ENCODE data around the gene MTMR2. TPM values are rescaled to one million over a fixed set of nuclear protein-coding genes. Genes with fewer than 3 reads are reported as not detected.

MTMR2 gene
- total and polyA plus RNA-seq, 2 experiments from 2014 or later, result 26.6 to 52.6 TPM

GRCh38 chr11:95853138-95853537 is 70.8 kb downstream of the MTMR2 start (continued):
- TF ChIP-seq ZNF462 (CRISPR knock-in tag; IDR thresholded peaks at IDR 0.05) (no peak), STAT1 (IDR thresholded peaks at IDR 0.05; ENCODE audit: unreplicated experiment) (no peak)

GRCh38 chr11:95850137-95850536 is 73.8 kb downstream of the MTMR2 start:
- Mint-ChIP-seq H3K4me1 (no peaks in the 10 kb centered on the region), H3K36me3 (ENCODE audit: low read depth) (peaks cover 9% of the 10 kb centered on the region; the same call in 2 of the 3 replicates), H3K27me3 (ENCODE audit: insufficient read depth, low read depth, poor library complexity) (peaks cover 1% of the 10 kb centered on the region), H3K9me3 (no peaks in the 10 kb centered on the region), H3K4me3 (no peak overlapping the region), H3K27ac (no peak overlapping the region)
- Histone ChIP-seq H3K4me3 (no peak overlapping the region), H3K79me2 (replicated peaks; ENCODE audit: insufficient read depth) (no peaks in the 10 kb centered on the region), H3F3A (replicated peaks; ENCODE audit: low read depth) (no peaks in the 10 kb centered on the region), H2AFZ (no peak overlapping the region), H4K20me1 (replicated peaks; ENCODE audit: insufficient read depth) (peaks cover 4% of the 10 kb centered on the region; the same call in 1 of the 2 replicates), H3K4me1 (ENCODE audit: insufficient read depth) (no peaks in the 10 kb centered on the region), H3K27me3 (ENCODE audit: insufficient read depth) (no peaks in the 10 kb centered on the region), H3K36me3 (ENCODE audit: insufficient read depth) (peaks cover 3% of the 10 kb centered on the region; the same call in 1 of the 2 replicates), H3K27ac (ENCODE audit: low read depth) (no peak overlapping the region), H3K4me2 (no peak overlapping the region), H3K9me2 (ENCODE audit: insufficient read depth) (no peaks in the 10 kb centered on the region)
- ATAC-seq, result no peak
- TF ChIP-seq JUNB (IDR thresholded peaks at IDR 0.05; ENCODE audit: unreplicated experiment) (no peak), NANOG (IDR thresholded peaks at IDR 0.05; ENCODE audit: borderline replicate concordance) (no peak), STAT1 (IDR thresholded peaks at IDR 0.05; ENCODE audit: unreplicated experiment) (no peak), EZH2 (IDR thresholded peaks at IDR 0.05; ENCODE audit: low read depth, unreplicated experiment) (no peak), ZNF114 (CRISPR knock-in tag; IDR thresholded peaks at IDR 0.05) (no peak), CTCF (conservative IDR thresholded peaks at IDR 0.05; ENCODE audit: low read depth in 2 of 2) (no peak), EZH2phosphoT487 (IDR thresholded peaks at IDR 0.05; ENCODE audit: unreplicated experiment) (no peak), ZNF331 (CRISPR knock-in tag; IDR thresholded peaks at IDR 0.05; ENCODE audit: low read depth) (no peak)
- TF ChIP-seq, protein P1, sequence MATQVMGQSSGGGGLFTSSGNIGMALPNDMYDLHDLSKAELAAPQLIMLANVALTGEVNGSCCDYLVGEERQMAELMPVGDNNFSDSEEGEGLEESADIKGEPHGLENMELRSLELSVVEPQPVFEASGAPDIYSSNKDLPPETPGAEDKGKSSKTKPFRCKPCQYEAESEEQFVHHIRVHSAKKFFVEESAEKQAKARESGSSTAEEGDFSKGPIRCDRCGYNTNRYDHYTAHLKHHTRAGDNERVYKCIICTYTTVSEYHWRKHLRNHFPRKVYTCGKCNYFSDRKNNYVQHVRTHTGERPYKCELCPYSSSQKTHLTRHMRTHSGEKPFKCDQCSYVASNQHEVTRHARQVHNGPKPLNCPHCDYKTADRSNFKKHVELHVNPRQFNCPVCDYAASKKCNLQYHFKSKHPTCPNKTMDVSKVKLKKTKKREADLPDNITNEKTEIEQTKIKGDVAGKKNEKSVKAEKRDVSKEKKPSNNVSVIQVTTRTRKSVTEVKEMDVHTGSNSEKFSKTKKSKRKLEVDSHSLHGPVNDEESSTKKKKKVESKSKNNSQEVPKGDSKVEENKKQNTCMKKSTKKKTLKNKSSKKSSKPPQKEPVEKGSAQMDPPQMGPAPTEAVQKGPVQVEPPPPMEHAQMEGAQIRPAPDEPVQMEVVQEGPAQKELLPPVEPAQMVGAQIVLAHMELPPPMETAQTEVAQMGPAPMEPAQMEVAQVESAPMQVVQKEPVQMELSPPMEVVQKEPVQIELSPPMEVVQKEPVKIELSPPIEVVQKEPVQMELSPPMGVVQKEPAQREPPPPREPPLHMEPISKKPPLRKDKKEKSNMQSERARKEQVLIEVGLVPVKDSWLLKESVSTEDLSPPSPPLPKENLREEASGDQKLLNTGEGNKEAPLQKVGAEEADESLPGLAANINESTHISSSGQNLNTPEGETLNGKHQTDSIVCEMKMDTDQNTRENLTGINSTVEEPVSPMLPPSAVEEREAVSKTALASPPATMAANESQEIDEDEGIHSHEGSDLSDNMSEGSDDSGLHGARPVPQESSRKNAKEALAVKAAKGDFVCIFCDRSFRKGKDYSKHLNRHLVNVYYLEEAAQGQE (IDR thresholded peaks at IDR 0.05; ENCODE audit: unreplicated experiment), result no peak
- DNase-seq (ENCODE audit: low spot score), result no peak

All from GM23338 (cell line).